Heart left ventricle (tissue), 16 donors: Measurements from ENCODE around the gene THSD1. TPM values are rescaled to one million over a fixed set of nuclear protein-coding genes. Genes with fewer than 3 reads are reported as not detected.
"Not testable (repeated sequence)": the region's sequence is repeated elsewhere in the genome, so short reads cannot be mapped to it uniquely, and the experiment has no call there.

Experiments used
- ATAC-seq, 4 donors: fragments of 200-7000 bp; cut with Tn5 transposase; one replicate each; pipeline ENCODE4 v1.9.1; 2020 to 2022; ENCODE audit warnings: moderate library complexity in 4 of 4, mild to moderate bottlenecking in 3 of 4, moderate number of reproducible peaks in 1 of 4
- DNase-seq, 5 donors: peaks; one replicate each; pipeline ENCODE4 v3.0.0-alpha.2; 2020
- H3K27ac ChIP-seq, 12 donors: fragments of 200-600 bp; sonication (generic) in 4 of 12; one replicate each; pipeline versions ENCODE4 v1.5.0 to v1.8.0; 2016 to 2022; ENCODE audit warnings: mild to moderate bottlenecking in 2 of 12
- H3K27me3 ChIP-seq, 9 donors: fragments of 200-600 bp; sonication (generic) in 2 of 9; one replicate each; pipeline versions ENCODE4 v1.5.1 to v1.8.0; 2016 to 2022; ENCODE audit warnings: mild to moderate bottlenecking in 3 of 9
- H3K36me3 ChIP-seq, 9 donors: fragments of 200-600 bp; sonication (generic) in 2 of 9; one replicate each; pipeline versions ENCODE4 v1.5.0 to v1.8.0; 2018 to 2022; ENCODE audit warnings: mild to moderate bottlenecking in 2 of 9
- H3K4me1 ChIP-seq, 12 donors: fragments of 200-600 bp; sonication (generic) in 4 of 12; one replicate each; pipeline versions ENCODE4 v1.5.0 to v1.8.0; 2016 to 2022; ENCODE audit warnings: mild to moderate bottlenecking in 3 of 12
- H3K4me3 ChIP-seq, 12 donors: fragments of 200-600 bp; sonication (generic) in 4 of 12; one replicate each; pipeline versions ENCODE4 v1.5.0 to v1.8.0; 2017 to 2022; ENCODE audit warnings: mild to moderate bottlenecking in 9 of 12, moderate library complexity in 4 of 12
- H3K9me3 ChIP-seq, 12 donors: fragments of 200-600 bp; sonication (generic) in 4 of 12; one replicate each; pipeline versions ENCODE4 v1.5.0 to v1.8.0; 2016 to 2022; ENCODE audit warnings: mild to moderate bottlenecking in 1 of 12
- CTCF ChIP-seq, 12 donors: fragments of 200-600 bp; sonication (generic) in 4 of 12; IDR thresholded peaks; one replicate each; pipeline versions ENCODE4 v1.5.0 to v1.8.0; 2018 to 2022; ENCODE audit warnings: antibody characterized with exemption in 12 of 12, mild to moderate bottlenecking in 5 of 12
- POLR2A ChIP-seq, 2 donors: fragments of 450-650 bp; IDR thresholded peaks; one replicate each; pipeline ENCODE4 v1.6.1; 2017; ENCODE audit warnings: antibody characterized with exemption in 2 of 2, mild to moderate bottlenecking in 2 of 2, moderate library complexity in 2 of 2
- WGBS, 4 donors: extraction: QIAGEN DNeasy Blood & Tissue Kit in 2 of 4; methylation state at CpG; one replicate each; pipeline versions ENCODE4 v1.1.5 to v1.1.7; 2013 to 2018; 5-methylcytosine and 5-hydroxymethylcytosine counted together
- intact Hi-C, 10 donors: fragments of 100-400 bp; cut with DNase I; formaldehyde crosslinking; loops; one replicate each; pipeline versions ENCODE4 v1.11.1 to v1.14.2; 2022
- polyA plus RNA-seq, 2 donors: library from polyadenylated mRNA; stranded (reverse); fragments of 200-250 nt; gene quantifications; one replicate each; pipeline ENCODE4 v1.2.3, GENCODE V29; 2013
- total RNA-seq, 9 donors: library from RNA; depleted of rRNA in 2 of 9; stranded (reverse); fragments of >200 nt in 2 of 9; fragmentation: NEBNext Ultra II Directional in 3 of 9; extraction: Animal tissue kit (Norgen Biotek cat#: 25700) in 3 of 9; gene quantifications; one replicate each; pipeline versions ENCODE4 v1.1.0 to v1.2.4, GENCODE V29; 2016 to 2023
- donor health status: ischemic (EF 13 %, LVEDD 7.1; RV severe dilation, severe dysfunction).
- donor health status: healthy with polysubstance abuse.
- donor health status: DM: no; HTN: yes; CAD: no.
- donor health status: DM: no; HTN: no; CAD: no.
- donor health status: ischemic (EF 25% LVEDD 6.9; RV normal size, moderate dysfunction).
- donor health status: ischemic (EF 25% LVEDD 5.7; RV mildly dilated, moderate dysfunction).
- donor health status: healthy.
- donor health status: DM: yes; HTN: yes; CAD: no.
- donor health status: ischemic (EF 35%, LVEDD 5.7; RV mildly dilated, moderate dysfunction).
- donor health status: nonischemic (EF 11% LVEDD 7.7; RV severe dilation, severe dysfunction).
- donor health status: DM: yes; HTN: yes; CAD: no.
- donor health status: PGD.
- donor health status: ischemic (EF 29% LVEDD 5.4; RV normal size, mild dysfunction).
- donor health status: nonischemic (EF 23%, LVEDD 6.1; RV moderate dilation, normal function).

Gene THSD1
- total and polyA plus RNA-seq, 11 donors = 2.7 to 10.1 (median 6.4) TPM

GRCh38 chr13:52374873-52375411 lies 31.0 kb downstream of the THSD1 start:
- Histone ChIP-seq H3K27me3 (no peaks in the 10 kb centered on the region), H3K4me3 (no peak overlapping the region), H3K36me3 (peaks cover 0 to 28% (median 14%) of the 10 kb centered on the region in 9 donors), H3K27ac (no peak overlapping the region), H3K4me1 (peaks cover 0 to 19% (median 0%) of the 10 kb centered on the region in 12 donors), H3K9me3 (no peaks in the 10 kb centered on the region)
- no peak for TF ChIP-seq CTCF (IDR thresholded peaks at IDR 0.05)
- no peak for TF ChIP-seq POLR2A (IDR thresholded peaks at IDR 0.05)
- intact Hi-C loops = no loop called here
- DNase-seq (no peak), ATAC-seq (no peak)
- 36 to 55% (median 44%) methylated on average over 1 of the region's 1 CpG for WGBS, 4 donors

GRCh38 chr13:52374389-52374788 lies 31.6 kb downstream of the THSD1 start:
- no peak for TF ChIP-seq POLR2A (IDR thresholded peaks at IDR 0.05)
- TF ChIP-seq CTCF (IDR thresholded peaks at IDR 0.05) = no peak
- H3K36me3 ChIP-seq = peaks cover 0 to 28% (median 13%) of the 10 kb centered on the region in 9 donors
- H3K27me3 ChIP-seq = no peaks in the 10 kb centered on the region
- WGBS, 4 donors = 90 to 94% (median 92%) methylated on average over 4 of the region's 4 CpGs
- peaks cover 0 to 19% (median 0%) of the 10 kb centered on the region in 12 donors for H3K4me1 ChIP-seq
- no peaks in the 10 kb centered on the region for H3K9me3 ChIP-seq
- intact Hi-C loops = no loop called here
- H3K27ac ChIP-seq = no peak overlapping the region
- H3K4me3 ChIP-seq = no peak overlapping the region
- ATAC-seq (no peak), DNase-seq (no peak)

- 98 to 100% (median 99%) methylated on average over 1 of the region's 1 CpG for WGBS, 4 donors
- ATAC-seq, H3K27me3 ChIP-seq, H3K4me3 ChIP-seq, H3K27ac ChIP-seq, intact Hi-C loops, H3K9me3 ChIP-seq, DNase-seq: not testable (repeated sequence)
- H3K4me1 ChIP-seq = peaks cover 0 to 19% (median 0%) of the 10 kb centered on the region in 12 donors
- H3K36me3 ChIP-seq = peaks cover 0 to 22% (median 8%) of the 10 kb centered on the region in 9 donors
Observed at GRCh38 chr13:52373277-52373676, 32.7 kb downstream of the THSD1 start.

GRCh38 chr13:52371736-52372247 lies 34.2 kb downstream of the THSD1 start:
- H3K9me3 ChIP-seq = no peaks in the 10 kb centered on the region
- WGBS, 4 donors = 33 to 54% (median 42%) methylated on average over 3 of the region's 3 CpGs
- H3K4me3 ChIP-seq = no peak overlapping the region
- intact Hi-C loops = no loop called here
- no peak for TF ChIP-seq POLR2A (IDR thresholded peaks at IDR 0.05)
- no peak for TF ChIP-seq CTCF (IDR thresholded peaks at IDR 0.05)
- H3K4me1 ChIP-seq = peaks cover 0 to 19% (median 0%) of the 10 kb centered on the region in 12 donors
- H3K27ac ChIP-seq = no peak overlapping the region
- peaks cover 0 to 9% (median 0%) of the 10 kb centered on the region in 9 donors for H3K36me3 ChIP-seq
- ATAC-seq (peak in 3 of 4 donors; percentile 38 to 86 (median 41)), DNase-seq (no peak)
- H3K27me3 ChIP-seq = no peaks in the 10 kb centered on the region

- DNase-seq = no peak
- WGBS, 4 donors = 77 to 92% (median 81%) methylated on average over 4 of the region's 4 CpGs
- no peak overlapping the region for H3K4me3 ChIP-seq
- intact Hi-C loops = no loop called here
- TF ChIP-seq POLR2A (IDR thresholded peaks at IDR 0.05) (no peak), CTCF (IDR thresholded peaks at IDR 0.05) (no peak)
- H3K4me1 ChIP-seq = peaks cover 0 to 8% (median 0%) of the 10 kb centered on the region in 12 donors
- no peaks in the 10 kb centered on the region for H3K9me3 ChIP-seq
- no peak overlapping the region for H3K27ac ChIP-seq
- no peaks in the 10 kb centered on the region for H3K27me3 ChIP-seq
- ATAC-seq = no peak
- no peaks in the 10 kb centered on the region for H3K36me3 ChIP-seq
Observed at GRCh38 chr13:52366291-52366690, 39.7 kb downstream of the THSD1 start.

- WGBS, 4 donors = 89 to 96% (median 92%) methylated on average over 4 to 5 of the region's 6 CpGs
Observed at GRCh38 chr13:52362169-52362887, 43.6 kb downstream of the THSD1 start.

More at GRCh38 chr13:52362169-52362887, 43.6 kb downstream of the THSD1 start:
- H3K4me3 ChIP-seq, H3K27me3 ChIP-seq, H3K36me3 ChIP-seq, H3K27ac ChIP-seq, H3K4me1 ChIP-seq, H3K9me3 ChIP-seq, ATAC-seq, intact Hi-C loops, DNase-seq: not testable (repeated sequence)
